HepG2 (cell line): ENCODE measurements around the gene UBE4A. TPM values are rescaled to one million over a fixed set of nuclear protein-coding genes. Genes with fewer than 3 reads are reported as not detected.

Experiments
- ATAC-seq: fragments of 200-7000 bp; cut with Tn5 transposase; 3 replicates; pipeline ENCODE4 v1.9.1; 2020; ENCODE audit warnings: mild to moderate bottlenecking, moderate library complexity
- BruUV-seq: library from RNA; stranded (reverse); fragments of 400-500 nt; replicated peaks from 2 replicates; lab custom pipeline; 2021; lab: Mats Ljungman, UMichigan
- CTCF ChIA-PET: fragments of 300-600 bp; formaldehyde crosslinking; extraction: SDS; loops from one replicate; lab custom pipeline; 2021; ENCODE audit warnings: low total read pairs, inconsistent platforms, low intra/inter-chr PET ratio; lab: Yijun Ruan, JAX
- POLR2A ChIA-PET: fragments of 350-600 bp; sonication (Branson Sonifier 250); formaldehyde crosslinking; loops from one replicate; lab custom pipeline; 2020; ENCODE audit warnings: antibody characterized with exemption, inconsistent platforms; lab: Yijun Ruan, JAX
- DNase-seq: peaks from one replicate; pipeline ENCODE4 v3.0.0-alpha.2; 2015; ENCODE audit warnings: low spot score
- FAIRE-seq: peaks from 3 replicates; lab custom pipeline; 2011; peaks lifted over from hg19 to GRCh38; lab: Jason Lieb, UNC
- H2AFZ ChIP-seq: one replicate; pipeline ENCODE4 v1.6.1; 2011; ENCODE audit warnings: low read length, inconsistent platforms
- H3K27ac ChIP-seq: fragments of 300-600 bp; 3 replicates; pipeline ENCODE4 v1.8.0; 2011; ENCODE audit warnings: mixed run types, mild to moderate bottlenecking, mixed read lengths, low read length, inconsistent platforms; ENCODE audit not compliant: insufficient read depth; ENCODE audit errors: extremely low read length
- H3K27me3 ChIP-seq, 2 experiments: fragments of 200-600 bp in 1 of 2; 2 replicates in 1 of 2; 3 replicates in 1 of 2; pipeline versions ENCODE4 v1.6.0 to v1.8.0; 2011; ENCODE audit warnings: low read length in 2 of 2, mild to moderate bottlenecking in 2 of 2, moderate library complexity in 2 of 2, inconsistent platforms in 1 of 2; ENCODE audit not compliant: insufficient read depth in 2 of 2, control insufficient read depth in 1 of 2
- H3K36me3 ChIP-seq, 2 experiments: fragments of 200-600 bp in 1 of 2; replicated peaks in 1 of 2; 2 replicates in 1 of 2; 3 replicates in 1 of 2; pipeline versions ENCODE4 v1.5.1 to v1.8.0; 2011; ENCODE audit warnings: low read length in 2 of 2, inconsistent platforms in 1 of 2; ENCODE audit not compliant: insufficient read depth in 2 of 2, control insufficient read depth in 1 of 2
- H3K4me1 ChIP-seq: 2 replicates; pipeline ENCODE4 v1.5.1; 2012; ENCODE audit warnings: low read length, inconsistent platforms; ENCODE audit not compliant: insufficient read depth
- H3K4me2 ChIP-seq: 2 replicates; pipeline ENCODE4 v1.6.0; 2011; ENCODE audit warnings: low read depth, low read length, inconsistent platforms
- H3K4me3 ChIP-seq, 3 experiments: fragments of 200-600 bp in 1 of 3; sonication (generic), shearing (Covaris generic) in 1 of 3; replicated peaks in 1 of 3; 2 replicates each; pipeline ENCODE4 v1.5.1; 2011 to 2016; ENCODE audit warnings: low read length in 3 of 3, inconsistent platforms in 2 of 3, low read depth in 2 of 3, mild to moderate bottlenecking in 2 of 3, control low read depth in 1 of 3, mixed read lengths in 1 of 3; ENCODE audit not compliant: insufficient read depth in 1 of 3
- H3K79me2 ChIP-seq: one replicate; pipeline ENCODE4 v1.6.1; 2011; ENCODE audit warnings: low read length, inconsistent platforms; ENCODE audit not compliant: insufficient read depth
- H3K9ac ChIP-seq: 2 replicates; pipeline ENCODE4 v1.6.0; 2011; ENCODE audit warnings: mild to moderate bottlenecking, low read depth, low read length, inconsistent platforms; ENCODE audit not compliant: insufficient read depth
- H3K9me3 ChIP-seq: 2 replicates; pipeline ENCODE4 v1.5.1; 2012; ENCODE audit warnings: mild to moderate bottlenecking, low read length
- H4K20me1 ChIP-seq: 2 replicates; pipeline ENCODE4 v1.6.0; 2011; ENCODE audit warnings: inconsistent platforms, mild to moderate bottlenecking, low read length, moderate library complexity; ENCODE audit not compliant: insufficient read depth
- BCLAF1 ChIP-seq: fragments of 450-650 bp; IDR thresholded peaks from 2 replicates; pipeline ENCODE4 v1.6.1; 2017; ENCODE audit warnings: mild to moderate bottlenecking
- KDM2A ChIP-seq: sonication (generic); formaldehyde crosslinking; IDR thresholded peaks from 2 replicates; pipeline ENCODE4 v1.4.0; 2020; ENCODE audit warnings: low read depth, missing genetic modification reagents, borderline replicate concordance
- PAWR ChIP-seq: sonication (generic); formaldehyde crosslinking; IDR thresholded peaks from 2 replicates; pipeline ENCODE4 v1.4.0; 2020; ENCODE audit warnings: missing genetic modification reagents, mild to moderate bottlenecking, borderline replicate concordance
- TMF1 ChIP-seq: sonication (generic); formaldehyde crosslinking; IDR thresholded peaks from 2 replicates; pipeline ENCODE4 v1.8.1; 2022; ENCODE audit warnings: low read depth, missing genetic modification reagents
- ZBTB20 ChIP-seq: sonication (generic); formaldehyde crosslinking; IDR thresholded peaks from 2 replicates; pipeline ENCODE4 v1.8.1; 2023; ENCODE audit warnings: missing genetic modification reagents, low read depth, mild to moderate bottlenecking, borderline replicate concordance
- ZNF503 ChIP-seq: sonication (generic); formaldehyde crosslinking; IDR thresholded peaks from 2 replicates; pipeline ENCODE4 v1.4.0; 2020; ENCODE audit warnings: missing genetic modification reagents
- ZNF615 ChIP-seq: sonication (generic); formaldehyde crosslinking; IDR thresholded peaks from 2 replicates; pipeline ENCODE4 v1.5.0; 2020; ENCODE audit warnings: mild to moderate bottlenecking, missing genetic modification reagents, borderline replicate concordance
- ZNF784 ChIP-seq: sonication (generic); formaldehyde crosslinking; IDR thresholded peaks from 2 replicates; pipeline ENCODE4 v1.5.1; 2020; ENCODE audit warnings: missing genetic modification reagents, mild to moderate bottlenecking, borderline replicate concordance
- WGBS: methylation state at CpG from one replicate; pipeline ENCODE4 v1.1.6; 2017; ENCODE audit warnings: low lambda C conversion rate; 5-methylcytosine and 5-hydroxymethylcytosine counted together
- in situ Hi-C: cut with HindIII; loops from 2 replicates; pipeline ENCODE4 v1.10.0; 2017; ENCODE audit warnings: low pct_unique_long_range_greater_than_20kb; ENCODE audit not compliant: extremely low pct_ligation_motif_present
- intact Hi-C: fragments of 100-400 bp; cut with micrococcal nuclease; formaldehyde crosslinking; loops from one replicate; pipeline ENCODE4 v1.10.0; 2022; ENCODE audit not compliant: unreplicated experiment
- polyA plus RNA-seq, 8 experiments: library from polyadenylated mRNA; depleted of rRNA in 3 of 8; stranded (reverse) in 7 of 8; unstranded in 1 of 8; fragments of >200 nt; fragmentation: Illumina TruSeq in 4 of 8; extraction: Trizol in 4 of 8; gene quantifications; 2 replicates each; pipeline versions ENCODE4 v1.2.1 to v1.2.3, GENCODE V29; 2011 to 2016; ENCODE audit warnings: low read depth in 4 of 8, missing spikeins in 1 of 8, mixed read lengths in 1 of 8; ENCODE audit not compliant: insufficient read depth in 1 of 8
- total RNA-seq, 5 experiments: library from RNA; depleted of rRNA; stranded (reverse); fragments of >200 nt; fragmentation: Illumina TruSeq; extraction: Trizol; gene quantifications; 2 replicates each; pipeline ENCODE4 v1.2.3, GENCODE V29; 2016; ENCODE audit warnings: low read depth in 1 of 5

The UBE4A gene
- total and polyA plus RNA-seq, 2 of the 13 experiments (the other 11 are each of a cell fraction or from before 2014, with no cell fraction given): 15.1 to 32.7 TPM

- CTCF ChIA-PET: no interaction called here
- no peak for FAIRE-seq
- intact Hi-C loops: no loop called here
- no peak overlapping the region for H3K9ac ChIP-seq
- no peak overlapping the region for H2AFZ ChIP-seq
- H3K4me3 ChIP-seq: no peak overlapping the region
- 11% methylated on average over 4 of the region's 4 CpGs for WGBS
- no peak overlapping the region for H3K4me2 ChIP-seq
- POLR2A ChIA-PET: no interaction called here
- peaks cover 29% of the 10 kb centered on the region for H3K4me1 ChIP-seq
- in situ Hi-C loops: loop anchor here (5.0 kb wide), 1 partner anchor 39 kb away; no protein-coding TSS in a partner anchor
- no peak for TF ChIP-seq PAWR (CRISPR knock-in tag)
- TF ChIP-seq, all 625 proteins: peak for 0
- no TSS peak for BruUV-seq
- no peak overlapping the region for H3K27ac ChIP-seq
- H3K36me3 ChIP-seq: no peaks in the 10 kb centered on the region
- no peak for DNase-seq
- no peaks in the 10 kb centered on the region for H3K79me2 ChIP-seq
- no peaks in the 10 kb centered on the region for H3K9me3 ChIP-seq
- peaks cover 2 to 50% of the 10 kb centered on the region in 2 experiments; a peak in 4 of 5 replicates for H3K27me3 ChIP-seq
- H4K20me1 ChIP-seq: no peaks in the 10 kb centered on the region; the same call in 1 of the 2 replicates
- ATAC-seq: no peak
Measured at GRCh38 chr11:118313242-118313641, 46.2 kb upstream of the UBE4A start.

GRCh38 chr11:118314988-118315411, 44.4 kb upstream of the UBE4A start:
- peaks cover 29% of the 10 kb centered on the region for H3K4me1 ChIP-seq
- peak overlapping the region; percentile 37; the same call in 1 of the 2 replicates for H3K4me2 ChIP-seq
- POLR2A ChIA-PET: no interaction called here
- no peak overlapping the region for H2AFZ ChIP-seq
- in situ Hi-C loops: loop anchor here (5.0 kb wide), 1 partner anchor 37 kb away; no protein-coding TSS in a partner anchor
- H3K27ac ChIP-seq: no peak overlapping the region
- intact Hi-C loops: no loop called here
- no peaks in the 10 kb centered on the region for H3K9me3 ChIP-seq
- ATAC-seq (peak; percentile 50), FAIRE-seq (peak; percentile 42), DNase-seq (peak; percentile 45)
- no peaks in the 10 kb centered on the region for H3K36me3 ChIP-seq
- no peak overlapping the region for H3K9ac ChIP-seq
- no peak overlapping the region; a peak in 1 of 6 replicates for H3K4me3 ChIP-seq
- H3K79me2 ChIP-seq: no peaks in the 10 kb centered on the region
- CTCF ChIA-PET: no interaction called here
- peaks cover 7 to 68% of the 10 kb centered on the region in 2 experiments; a peak in 4 of 5 replicates for H3K27me3 ChIP-seq
- H4K20me1 ChIP-seq: no peaks in the 10 kb centered on the region; the same call in 1 of the 2 replicates
- BruUV-seq: no TSS peak
- WGBS: 2% methylated on average over 7 of the region's 7 CpGs
- TF ChIP-seq TMF1 (CRISPR knock-in tag): no peak
- TF ChIP-seq ZNF503 (CRISPR knock-in tag): peak; percentile 78; the same call in 1 of the 2 replicates
- no peak for TF ChIP-seq KDM2A (CRISPR knock-in tag)
- TF ChIP-seq ZNF615 (CRISPR knock-in tag): no peak
- no peak for TF ChIP-seq ZNF784 (CRISPR knock-in tag)
- TF ChIP-seq ZBTB20 (CRISPR knock-in tag): no peak
- TF ChIP-seq BCLAF1: no peak
